ENCODE measurements around the gene DSCAM. TPM values are rescaled to one million over a fixed set of nuclear protein-coding genes. Genes with fewer than 3 reads are reported as not detected.

DSCAM gene
- polyA plus RNA-seq, 1 donor: 0.85 TPM

GRCh38 chr21:40840401-40841125 lies 6.4 kb downstream of the DSCAM start:
- no peak for DNase-seq
- H3K27ac ChIP-seq (ENCODE audit: low read length): no peak overlapping the region
- H3K9me3 ChIP-seq (ENCODE audit: control insufficient read depth, low read depth, low read length): no peaks in the 10 kb centered on the region
- H3K4me1 ChIP-seq (ENCODE audit: control insufficient read depth, insufficient read depth, low read length): no peaks in the 10 kb centered on the region
- WGBS (ENCODE audit: insufficient coverage, low lambda C conversion rate): 100% methylated on average over 1 of the region's 15 CpGs
- H3K36me3 ChIP-seq (ENCODE audit: control insufficient read depth, insufficient read depth, low read length): no peaks in the 10 kb centered on the region
- peaks cover 37% of the 10 kb centered on the region for H3K27me3 ChIP-seq (ENCODE audit: control insufficient read depth, insufficient read depth, low read length)
- H3K4me3 ChIP-seq (ENCODE audit: low read length): no peak overlapping the region

- Histone ChIP-seq H3K4me1 (ENCODE audit: control insufficient read depth, insufficient read depth, low read length) (no peaks in the 10 kb centered on the region), H3K27me3 (ENCODE audit: control insufficient read depth, insufficient read depth, low read length) (peaks cover 29% of the 10 kb centered on the region), H3K9me3 (ENCODE audit: control insufficient read depth, low read depth, low read length) (no peaks in the 10 kb centered on the region), H3K4me3 (ENCODE audit: low read length) (no peak overlapping the region), H3K36me3 (ENCODE audit: control insufficient read depth, insufficient read depth, low read length) (no peaks in the 10 kb centered on the region), H3K27ac (ENCODE audit: low read length) (no peak overlapping the region)
- no peak for DNase-seq
- WGBS (ENCODE audit: insufficient coverage, low lambda C conversion rate): 40% methylated on average over 2 of the region's 2 CpGs
Measured at GRCh38 chr21:40839521-40839920, 7.4 kb downstream of the DSCAM start.

- H3K9me3 ChIP-seq (ENCODE audit: control insufficient read depth, low read depth, low read length): no peaks in the 10 kb centered on the region
- no peaks in the 10 kb centered on the region for H3K4me1 ChIP-seq (ENCODE audit: control insufficient read depth, insufficient read depth, low read length)
- DNase-seq: no peak
- H3K27ac ChIP-seq (ENCODE audit: low read length): no peak overlapping the region
- no CpG with 5 or more reads among the region's 5 CpGs for WGBS (ENCODE audit: insufficient coverage, low lambda C conversion rate)
- no peaks in the 10 kb centered on the region for H3K36me3 ChIP-seq (ENCODE audit: control insufficient read depth, insufficient read depth, low read length)
- peaks cover 22% of the 10 kb centered on the region for H3K27me3 ChIP-seq (ENCODE audit: control insufficient read depth, insufficient read depth, low read length)
- no peak overlapping the region for H3K4me3 ChIP-seq (ENCODE audit: low read length)
Measured at GRCh38 chr21:40837456-40837855, 9.5 kb downstream of the DSCAM start.

- Histone ChIP-seq H3K36me3 (ENCODE audit: control insufficient read depth, insufficient read depth, low read length) (no peaks in the 10 kb centered on the region), H3K4me1 (ENCODE audit: control insufficient read depth, insufficient read depth, low read length) (no peaks in the 10 kb centered on the region), H3K4me3 (ENCODE audit: low read length) (no peak overlapping the region), H3K9me3 (ENCODE audit: control insufficient read depth, low read depth, low read length) (no peaks in the 10 kb centered on the region), H3K27ac (ENCODE audit: low read length) (no peak overlapping the region), H3K27me3 (ENCODE audit: control insufficient read depth, insufficient read depth, low read length) (peaks cover under 1% of the 10 kb centered on the region)
- 67% methylated on average over 1 of the region's 2 CpGs for WGBS (ENCODE audit: insufficient coverage, low lambda C conversion rate)
- DNase-seq: no peak
Measured at GRCh38 chr21:40835184-40835694, 11.7 kb downstream of the DSCAM start.

- WGBS (ENCODE audit: insufficient coverage, low lambda C conversion rate): no CpG with 5 or more reads among the region's 6 CpGs
- H3K36me3 ChIP-seq (ENCODE audit: control insufficient read depth, insufficient read depth, low read length): no peaks in the 10 kb centered on the region
- no peak for DNase-seq
Measured at GRCh38 chr21:40833184-40833583, 13.8 kb downstream of the DSCAM start.

GRCh38 chr21:40832316-40832715 lies 14.6 kb downstream of the DSCAM start:
- no peak overlapping the region for H3K4me3 ChIP-seq (ENCODE audit: low read length)
- 80% methylated on average over 1 of the region's 6 CpGs for WGBS (ENCODE audit: insufficient coverage, low lambda C conversion rate)

More at GRCh38 chr21:40833184-40833583, 13.8 kb downstream of the DSCAM start:
- no peaks in the 10 kb centered on the region for H3K9me3 ChIP-seq (ENCODE audit: control insufficient read depth, low read depth, low read length)
- H3K27ac ChIP-seq (ENCODE audit: low read length): no peak overlapping the region
- H3K27me3 ChIP-seq (ENCODE audit: control insufficient read depth, insufficient read depth, low read length): no peaks in the 10 kb centered on the region
- no peak overlapping the region for H3K4me3 ChIP-seq (ENCODE audit: low read length)
- H3K4me1 ChIP-seq (ENCODE audit: control insufficient read depth, insufficient read depth, low read length): no peaks in the 10 kb centered on the region

GRCh38 chr21:40830836-40831235 lies 16.1 kb downstream of the DSCAM start:
- no peak for DNase-seq
- Histone ChIP-seq H3K4me3 (ENCODE audit: low read length) (no peak overlapping the region), H3K4me1 (ENCODE audit: control insufficient read depth, insufficient read depth, low read length) (no peaks in the 10 kb centered on the region), H3K27me3 (ENCODE audit: control insufficient read depth, insufficient read depth, low read length) (no peaks in the 10 kb centered on the region), H3K27ac (ENCODE audit: low read length) (no peak overlapping the region), H3K36me3 (ENCODE audit: control insufficient read depth, insufficient read depth, low read length) (no peaks in the 10 kb centered on the region), H3K9me3 (ENCODE audit: control insufficient read depth, low read depth, low read length) (no peaks in the 10 kb centered on the region)
- no CpG with 5 or more reads among the region's 4 CpGs for WGBS (ENCODE audit: insufficient coverage, low lambda C conversion rate)

More at GRCh38 chr21:40832316-40832715, 14.6 kb downstream of the DSCAM start:
- no peaks in the 10 kb centered on the region for H3K4me1 ChIP-seq (ENCODE audit: control insufficient read depth, insufficient read depth, low read length)
- no peak overlapping the region for H3K27ac ChIP-seq (ENCODE audit: low read length)
- no peaks in the 10 kb centered on the region for H3K9me3 ChIP-seq (ENCODE audit: control insufficient read depth, low read depth, low read length)
- no peaks in the 10 kb centered on the region for H3K27me3 ChIP-seq (ENCODE audit: control insufficient read depth, insufficient read depth, low read length)
- DNase-seq: no peak
- no peaks in the 10 kb centered on the region for H3K36me3 ChIP-seq (ENCODE audit: control insufficient read depth, insufficient read depth, low read length)

GRCh38 chr21:40829791-40830190 lies 17.2 kb downstream of the DSCAM start:
- Histone ChIP-seq H3K27me3 (ENCODE audit: control insufficient read depth, insufficient read depth, low read length) (no peaks in the 10 kb centered on the region), H3K27ac (ENCODE audit: low read length) (no peak overlapping the region), H3K9me3 (ENCODE audit: control insufficient read depth, low read depth, low read length) (no peaks in the 10 kb centered on the region), H3K4me3 (ENCODE audit: low read length) (no peak overlapping the region), H3K4me1 (ENCODE audit: control insufficient read depth, insufficient read depth, low read length) (no peaks in the 10 kb centered on the region), H3K36me3 (ENCODE audit: control insufficient read depth, insufficient read depth, low read length) (no peaks in the 10 kb centered on the region)
- WGBS (ENCODE audit: insufficient coverage, low lambda C conversion rate): no CpG with 5 or more reads among the region's 2 CpGs
- no peak for DNase-seq

GRCh38 chr21:40829308-40829707 lies 17.6 kb downstream of the DSCAM start:
- Histone ChIP-seq H3K27me3 (ENCODE audit: control insufficient read depth, insufficient read depth, low read length) (no peaks in the 10 kb centered on the region), H3K9me3 (ENCODE audit: control insufficient read depth, low read depth, low read length) (no peaks in the 10 kb centered on the region), H3K4me1 (ENCODE audit: control insufficient read depth, insufficient read depth, low read length) (no peaks in the 10 kb centered on the region), H3K4me3 (ENCODE audit: low read length) (no peak overlapping the region), H3K27ac (ENCODE audit: low read length) (no peak overlapping the region), H3K36me3 (ENCODE audit: control insufficient read depth, insufficient read depth, low read length) (no peaks in the 10 kb centered on the region)
- no CpG with 5 or more reads among the region's 5 CpGs for WGBS (ENCODE audit: insufficient coverage, low lambda C conversion rate)
- DNase-seq: no peak

GRCh38 chr21:40827509-40827908 lies 19.4 kb downstream of the DSCAM start:
- Histone ChIP-seq H3K9me3 (ENCODE audit: control insufficient read depth, low read depth, low read length) (no peaks in the 10 kb centered on the region), H3K27ac (ENCODE audit: low read length) (no peak overlapping the region), H3K27me3 (ENCODE audit: control insufficient read depth, insufficient read depth, low read length) (no peaks in the 10 kb centered on the region), H3K4me1 (ENCODE audit: control insufficient read depth, insufficient read depth, low read length) (no peaks in the 10 kb centered on the region), H3K4me3 (ENCODE audit: low read length) (no peak overlapping the region), H3K36me3 (ENCODE audit: control insufficient read depth, insufficient read depth, low read length) (no peaks in the 10 kb centered on the region)
- no peak for DNase-seq
- 100% methylated on average over 1 of the region's 4 CpGs for WGBS (ENCODE audit: insufficient coverage, low lambda C conversion rate)

Data from large intestine (tissue), 3 donors.